ENCODE data around the gene CLIP1.

DNA sequence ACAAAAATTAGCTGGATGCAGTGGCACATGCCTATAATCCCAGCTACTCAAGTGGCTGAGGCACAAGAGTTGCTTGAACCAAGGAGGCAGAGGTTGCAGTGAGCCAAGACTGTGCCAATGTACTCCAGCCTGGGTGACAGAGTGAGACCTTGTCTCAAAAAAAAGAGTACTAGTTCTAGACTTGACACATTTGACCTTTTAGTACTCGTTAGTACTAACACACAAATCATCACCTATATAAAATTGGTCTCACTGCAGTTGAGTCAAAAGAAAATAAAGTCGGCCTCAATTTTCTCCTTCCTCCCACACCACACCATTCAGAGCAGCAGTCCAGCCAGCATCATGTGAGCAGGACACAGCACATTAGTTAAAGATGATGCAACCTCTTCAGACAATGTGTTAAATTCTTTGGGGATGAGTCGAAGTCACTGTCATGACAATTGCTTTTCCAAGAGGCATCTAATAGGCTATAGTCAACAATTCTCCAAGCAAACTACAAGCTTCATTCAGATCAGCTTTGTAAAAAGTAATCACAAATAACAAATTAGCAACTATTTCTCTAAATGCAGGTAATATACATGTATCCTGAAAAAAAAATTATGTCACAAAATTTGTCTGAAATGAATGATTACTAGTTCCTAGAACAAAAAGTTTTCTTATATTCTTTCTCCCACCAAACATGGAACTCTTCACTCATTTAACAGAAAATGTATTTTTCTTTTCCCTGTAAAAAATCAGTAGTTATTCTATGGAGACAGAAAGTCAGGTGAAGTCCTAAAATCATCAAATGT, 55.6 kb downstream of the CLIP1 start:
- TF ChIP-seq, protein P1, sequence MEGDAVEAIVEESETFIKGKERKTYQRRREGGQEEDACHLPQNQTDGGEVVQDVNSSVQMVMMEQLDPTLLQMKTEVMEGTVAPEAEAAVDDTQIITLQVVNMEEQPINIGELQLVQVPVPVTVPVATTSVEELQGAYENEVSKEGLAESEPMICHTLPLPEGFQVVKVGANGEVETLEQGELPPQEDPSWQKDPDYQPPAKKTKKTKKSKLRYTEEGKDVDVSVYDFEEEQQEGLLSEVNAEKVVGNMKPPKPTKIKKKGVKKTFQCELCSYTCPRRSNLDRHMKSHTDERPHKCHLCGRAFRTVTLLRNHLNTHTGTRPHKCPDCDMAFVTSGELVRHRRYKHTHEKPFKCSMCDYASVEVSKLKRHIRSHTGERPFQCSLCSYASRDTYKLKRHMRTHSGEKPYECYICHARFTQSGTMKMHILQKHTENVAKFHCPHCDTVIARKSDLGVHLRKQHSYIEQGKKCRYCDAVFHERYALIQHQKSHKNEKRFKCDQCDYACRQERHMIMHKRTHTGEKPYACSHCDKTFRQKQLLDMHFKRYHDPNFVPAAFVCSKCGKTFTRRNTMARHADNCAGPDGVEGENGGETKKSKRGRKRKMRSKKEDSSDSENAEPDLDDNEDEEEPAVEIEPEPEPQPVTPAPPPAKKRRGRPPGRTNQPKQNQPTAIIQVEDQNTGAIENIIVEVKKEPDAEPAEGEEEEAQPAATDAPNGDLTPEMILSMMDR (IDR thresholded peaks at IDR 0.05): no peak
- no peak for TF ChIP-seq POLR2A (IDR thresholded peaks at IDR 0.05)

Measured in esophagus squamous epithelium (tissue), 4 donors.